ENCODE data around the gene TYW1B.
"Not testable (repeated sequence)": the region's sequence is repeated elsewhere in the genome, so short reads cannot be mapped to it uniquely, and the experiment has no call there.

Gene TYW1B

DNA sequence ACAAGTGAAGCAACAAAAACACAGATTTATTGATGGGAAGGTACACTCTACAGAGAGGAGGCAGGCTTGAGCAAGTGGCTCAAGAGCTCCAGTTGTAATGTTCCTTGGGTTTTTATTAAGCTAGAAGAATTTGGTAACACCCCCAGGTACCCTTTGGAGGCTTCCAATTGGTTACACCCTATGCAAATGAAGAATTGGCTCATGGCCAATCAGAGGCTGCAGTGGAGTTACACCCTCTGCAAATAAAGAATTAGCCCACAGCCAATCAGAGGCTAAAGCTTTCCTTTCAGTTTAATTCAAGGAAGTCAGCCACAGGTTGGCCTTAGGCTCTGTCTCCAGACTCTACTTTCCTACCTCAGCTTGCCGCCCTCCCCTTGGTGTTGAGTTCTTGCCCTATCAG is 10.3 kb downstream of the TYW1B start:
- H3K27ac ChIP-seq; DNase-seq (ENCODE audit: low read depth, low spot score): not testable (repeated sequence)

DNA sequence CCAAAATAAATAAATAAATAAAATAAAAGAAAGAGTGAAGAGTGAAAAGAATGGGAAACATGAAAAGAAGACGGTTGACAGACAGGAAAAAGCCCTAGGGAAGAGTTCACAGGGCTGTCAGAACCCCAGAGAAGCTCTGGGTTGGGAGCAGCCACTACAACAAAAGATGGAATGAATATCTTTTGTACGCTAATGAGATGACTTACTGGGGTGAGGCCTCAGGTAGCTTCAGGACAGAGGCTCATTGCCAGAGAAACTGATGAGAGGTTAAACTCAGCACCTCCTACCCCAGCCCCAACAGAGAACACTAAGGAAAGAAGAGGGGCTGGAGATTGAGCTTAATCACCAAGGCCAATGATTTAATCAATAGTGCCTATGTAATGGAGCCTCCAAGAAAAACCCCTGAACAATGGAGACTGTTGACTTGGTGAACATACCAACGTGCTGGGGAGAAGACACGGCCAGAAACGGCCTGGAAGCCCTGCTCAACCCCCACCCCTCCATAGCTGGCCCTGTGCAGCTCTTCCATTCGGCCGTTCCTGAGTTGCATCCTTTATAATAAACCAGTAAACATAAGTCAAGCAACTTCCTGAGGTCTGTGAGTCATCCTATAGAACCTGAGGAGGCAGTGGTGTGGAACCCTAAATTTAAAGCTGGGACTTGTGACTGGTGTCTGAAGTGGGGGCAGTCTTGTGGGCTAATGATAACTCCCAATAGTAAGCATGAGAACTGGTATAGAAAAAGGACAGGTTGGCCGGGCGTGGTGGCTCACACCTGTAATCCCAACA is 11.4 kb downstream of the TYW1B start:
- DNase-seq (ENCODE audit: low read depth, low spot score), result not testable (repeated sequence)
- H3K27ac ChIP-seq, result peak overlapping the region; percentile 17

DNA sequence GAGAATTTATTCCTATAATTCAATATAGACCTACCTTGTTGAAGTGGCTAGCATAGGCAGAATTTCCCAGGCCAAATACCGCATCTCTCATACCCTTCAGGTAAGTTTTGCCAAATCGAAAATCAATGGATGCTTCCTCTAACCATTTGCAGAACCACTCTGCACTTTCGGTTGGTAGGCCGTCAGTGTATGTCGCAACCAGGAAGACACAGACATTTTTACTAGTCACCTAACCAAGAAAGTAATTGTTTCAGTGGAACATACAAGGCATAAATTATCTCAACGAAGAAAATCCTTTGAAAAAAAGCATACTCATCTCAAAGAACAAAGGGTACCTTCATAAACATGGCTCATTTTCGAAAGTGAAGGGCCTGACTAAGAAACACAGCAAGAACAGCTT is 17.6 kb downstream of the TYW1B start:
- DNase-seq (ENCODE audit: low read depth, low spot score); H3K27ac ChIP-seq: not testable (repeated sequence)

DNA sequence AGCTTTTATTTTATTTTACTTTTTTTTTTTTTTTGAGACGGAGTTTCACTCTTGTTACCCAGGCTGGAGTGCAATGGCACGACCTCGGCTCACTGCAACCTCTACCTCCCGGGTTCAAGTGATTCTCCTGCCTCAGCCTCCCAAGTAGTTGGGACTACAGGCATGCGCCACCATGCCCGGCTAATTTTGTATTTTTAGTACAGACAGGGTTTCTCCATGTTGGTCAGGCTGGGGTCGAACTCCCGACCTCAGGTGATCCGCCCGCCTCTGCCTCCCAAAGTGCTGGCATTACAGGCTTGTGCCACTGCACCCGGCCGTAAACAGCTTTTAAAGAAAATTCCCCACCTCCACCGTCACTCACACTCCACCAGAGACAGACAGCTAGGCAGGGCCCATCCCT is 19.5 kb downstream of the TYW1B start:
- H3K27ac ChIP-seq; DNase-seq (ENCODE audit: low read depth, low spot score): not testable (repeated sequence)

DNA sequence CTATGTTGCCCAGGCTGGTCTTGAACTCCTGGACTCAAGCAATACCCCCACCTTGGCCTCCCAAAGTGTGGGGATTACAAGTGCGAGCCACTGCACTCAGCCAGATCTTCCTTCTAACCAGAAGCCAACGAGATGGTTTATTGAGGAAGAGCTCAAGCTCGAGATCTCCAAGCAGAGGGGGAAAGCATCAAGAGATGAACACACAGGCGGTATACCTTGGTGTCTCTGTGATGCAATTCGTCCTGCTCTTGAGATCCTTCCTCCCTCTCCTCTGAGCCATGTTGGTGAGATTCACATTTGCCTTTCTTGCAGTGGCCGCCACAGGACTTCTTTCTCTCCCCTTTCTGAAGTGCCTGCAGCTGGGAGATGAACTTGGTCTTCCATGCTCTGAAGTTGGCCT is 21.1 kb downstream of the TYW1B start:
- not testable (repeated sequence) for DNase-seq (ENCODE audit: low read depth, low spot score)

DNA sequence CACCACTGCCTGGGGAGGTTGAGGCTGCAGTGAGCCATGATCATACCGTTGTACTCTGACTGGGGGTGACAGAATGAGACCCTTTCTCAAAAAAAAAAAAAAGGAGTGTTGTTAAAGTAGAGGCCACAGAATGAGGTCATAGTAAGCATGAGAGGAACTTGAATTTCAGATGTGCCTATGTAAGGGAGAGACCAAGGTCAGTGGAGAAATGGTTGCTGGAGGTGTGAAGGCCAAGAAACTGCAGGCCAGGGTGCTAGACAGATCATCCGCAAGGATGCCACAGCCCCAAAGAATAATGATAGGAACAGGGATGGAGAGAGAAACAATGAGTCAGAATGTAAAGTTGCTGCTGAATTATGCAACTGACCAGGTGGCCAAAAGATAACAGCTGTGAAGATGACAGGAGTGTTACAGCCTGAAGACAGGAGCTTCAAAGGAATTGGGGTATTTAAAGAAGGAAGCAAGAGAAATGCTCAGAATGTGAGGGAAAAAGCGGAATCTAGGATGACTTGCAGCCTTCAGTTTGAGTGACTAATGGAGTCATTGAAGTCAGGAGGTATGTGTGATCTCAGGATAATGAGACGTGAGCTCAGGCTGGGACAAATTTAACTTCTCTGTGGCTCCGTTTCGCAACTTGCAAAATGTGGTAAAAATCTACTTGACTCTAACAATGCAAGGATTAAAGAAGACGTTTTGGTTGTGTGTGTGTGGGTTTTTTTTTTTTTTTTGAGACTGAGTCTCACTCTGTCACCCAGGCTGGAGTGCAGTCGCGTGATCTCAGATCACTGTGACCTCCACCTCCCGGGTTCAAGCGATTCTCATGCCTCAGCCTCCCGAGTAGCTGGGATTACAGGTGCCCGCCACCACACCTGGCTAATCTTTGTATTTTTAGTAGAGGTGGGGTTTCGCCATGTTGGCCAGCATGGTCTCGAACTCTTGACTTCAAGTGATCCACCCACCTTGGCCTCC is 22.2 kb downstream of the TYW1B start:
- no peak overlapping the region for H3K27ac ChIP-seq
- DNase-seq (ENCODE audit: low read depth, low spot score), result no peak

More for the DNA sequence above, 21.1 kb downstream of the TYW1B start:
- H3K27ac ChIP-seq, result not testable (repeated sequence)

DNA sequence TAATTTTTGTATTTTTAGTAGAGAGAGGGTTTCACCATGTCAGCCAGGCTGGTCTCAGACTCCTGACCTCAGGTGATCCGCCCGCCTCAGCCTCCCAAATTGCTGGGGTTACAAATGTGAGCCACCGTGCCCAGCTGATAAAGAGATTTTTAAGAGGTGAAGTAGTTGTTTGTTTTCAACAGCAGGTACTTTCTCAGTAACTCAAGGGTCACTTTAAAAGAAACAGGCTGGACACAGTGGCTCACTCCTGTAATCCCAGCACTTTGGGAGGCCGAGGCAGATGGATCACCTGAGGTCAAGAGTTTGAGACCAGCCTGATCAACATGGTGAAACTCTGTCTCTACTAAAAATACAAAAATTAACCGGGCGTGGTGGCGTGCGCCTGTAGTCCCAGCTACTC is 24.2 kb downstream of the TYW1B start:
- not testable (repeated sequence) for DNase-seq (ENCODE audit: low read depth, low spot score); H3K27ac ChIP-seq

DNA sequence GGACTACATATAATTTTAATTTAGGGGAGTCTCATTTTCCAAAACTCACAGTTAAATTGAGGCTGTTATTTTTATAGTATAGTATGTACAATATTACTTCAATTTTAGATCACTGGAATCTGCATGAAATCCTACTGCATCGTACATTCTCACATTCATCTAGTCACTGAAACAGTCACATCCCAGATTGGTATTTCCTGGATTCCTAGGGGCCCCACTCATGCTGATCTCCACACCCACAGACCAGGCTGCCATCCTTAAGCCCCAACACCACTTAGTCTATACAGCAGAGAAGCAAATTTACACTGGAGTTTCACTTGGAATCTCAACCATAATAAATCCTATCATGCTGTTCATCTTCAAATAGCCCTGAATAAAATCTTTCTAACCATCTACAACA is 26.4 kb downstream of the TYW1B start:
- DNase-seq (ENCODE audit: low read depth, low spot score), result not testable (repeated sequence)

DNA sequence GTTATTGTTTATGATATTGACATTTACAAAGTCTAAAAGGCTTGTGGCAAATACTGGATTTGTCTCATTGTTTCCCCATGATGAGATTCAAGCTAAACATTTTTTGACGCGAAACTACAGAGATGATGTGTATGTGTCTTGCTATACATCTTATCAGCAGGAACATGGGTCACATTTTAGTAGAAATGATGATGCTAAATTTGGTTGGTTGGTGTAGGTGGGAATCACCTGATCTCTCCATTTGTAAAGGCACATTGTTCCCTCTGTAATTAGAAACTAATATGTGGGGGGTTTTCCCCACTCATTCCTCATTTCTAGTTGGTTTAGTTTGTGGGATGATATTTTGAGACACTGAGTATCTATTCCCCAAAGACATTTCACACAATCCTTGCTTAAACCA is 32.6 kb downstream of the TYW1B start:
- not testable (repeated sequence) for DNase-seq (ENCODE audit: low read depth, low spot score); H3K27ac ChIP-seq

More for the DNA sequence above, 26.4 kb downstream of the TYW1B start:
- H3K27ac ChIP-seq, result peak overlapping the region; percentile 46

DNA sequence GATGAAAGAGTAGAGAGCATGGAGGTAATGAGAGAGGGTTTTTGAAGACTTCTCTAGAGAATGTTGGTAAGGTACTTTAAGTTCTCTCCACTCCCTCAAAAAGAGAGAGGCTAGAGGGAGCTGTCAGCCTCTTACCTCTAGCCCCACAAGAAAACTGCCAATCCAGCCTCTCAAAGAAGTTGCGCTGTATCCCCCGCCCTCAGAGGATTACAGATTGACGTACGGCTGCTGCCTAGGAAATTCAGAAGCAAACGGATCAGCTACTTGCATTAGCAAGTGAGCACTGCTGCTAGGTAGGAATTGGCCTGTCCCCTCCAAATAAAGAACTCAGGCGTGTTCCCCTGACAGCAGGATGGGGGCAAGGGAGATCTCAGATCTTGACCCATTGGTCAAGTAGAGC is 34.2 kb downstream of the TYW1B start:
- no peak for DNase-seq (ENCODE audit: low read depth, low spot score)
- no peak overlapping the region for H3K27ac ChIP-seq

DNA sequence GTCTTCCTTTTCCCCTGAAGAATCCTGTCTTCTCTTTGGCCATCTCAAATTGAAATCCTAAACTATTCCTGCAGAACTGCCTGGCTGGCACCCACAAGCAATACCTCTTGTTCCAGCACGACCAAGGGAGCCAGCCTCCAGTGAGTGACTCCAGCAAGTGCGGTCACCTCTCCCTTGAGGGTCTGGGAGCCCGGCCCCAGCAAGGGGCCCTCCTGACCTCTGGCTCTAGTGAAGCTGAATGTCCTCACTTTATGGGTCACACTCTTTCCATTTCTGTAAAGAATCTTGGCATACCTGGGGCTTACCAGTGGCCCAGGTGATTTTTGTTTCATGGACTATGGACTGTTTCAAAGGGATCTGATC is 37.3 kb downstream of the TYW1B start:
- not testable (repeated sequence) for DNase-seq (ENCODE audit: low read depth, low spot score); H3K27ac ChIP-seq

DNA sequence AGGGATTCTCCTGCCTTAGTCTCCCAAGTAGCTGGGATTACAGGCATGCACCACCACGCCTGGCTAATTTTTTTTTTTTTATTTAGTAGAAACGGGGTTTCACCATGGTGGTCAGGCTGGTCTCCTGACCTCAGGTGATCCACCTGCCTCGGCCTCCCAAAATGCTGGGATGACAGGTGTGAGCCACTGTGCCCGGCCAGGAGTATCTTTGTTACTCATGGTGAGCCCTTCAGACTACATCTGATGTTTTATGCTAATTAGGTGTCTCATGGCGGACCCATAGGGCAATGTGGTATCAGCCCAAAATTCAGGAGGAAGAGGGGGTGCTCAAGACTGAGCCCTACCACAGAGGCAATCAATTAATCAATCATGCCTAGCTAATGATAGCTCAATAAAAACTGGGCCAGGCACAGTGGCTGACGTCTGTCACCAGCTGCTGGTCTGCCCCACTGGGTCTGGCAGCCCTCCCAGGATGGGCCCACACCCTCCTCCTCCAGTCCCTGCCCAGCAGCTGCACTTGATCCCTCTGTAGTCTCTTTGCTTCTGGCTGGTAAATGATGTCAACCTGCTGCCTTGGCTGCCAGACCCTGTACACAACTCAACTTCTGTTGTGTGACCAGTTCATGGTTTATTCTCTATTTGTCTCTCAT is 37.8 kb downstream of the TYW1B start:
- not testable (repeated sequence) for DNase-seq (ENCODE audit: low read depth, low spot score); H3K27ac ChIP-seq

DNA sequence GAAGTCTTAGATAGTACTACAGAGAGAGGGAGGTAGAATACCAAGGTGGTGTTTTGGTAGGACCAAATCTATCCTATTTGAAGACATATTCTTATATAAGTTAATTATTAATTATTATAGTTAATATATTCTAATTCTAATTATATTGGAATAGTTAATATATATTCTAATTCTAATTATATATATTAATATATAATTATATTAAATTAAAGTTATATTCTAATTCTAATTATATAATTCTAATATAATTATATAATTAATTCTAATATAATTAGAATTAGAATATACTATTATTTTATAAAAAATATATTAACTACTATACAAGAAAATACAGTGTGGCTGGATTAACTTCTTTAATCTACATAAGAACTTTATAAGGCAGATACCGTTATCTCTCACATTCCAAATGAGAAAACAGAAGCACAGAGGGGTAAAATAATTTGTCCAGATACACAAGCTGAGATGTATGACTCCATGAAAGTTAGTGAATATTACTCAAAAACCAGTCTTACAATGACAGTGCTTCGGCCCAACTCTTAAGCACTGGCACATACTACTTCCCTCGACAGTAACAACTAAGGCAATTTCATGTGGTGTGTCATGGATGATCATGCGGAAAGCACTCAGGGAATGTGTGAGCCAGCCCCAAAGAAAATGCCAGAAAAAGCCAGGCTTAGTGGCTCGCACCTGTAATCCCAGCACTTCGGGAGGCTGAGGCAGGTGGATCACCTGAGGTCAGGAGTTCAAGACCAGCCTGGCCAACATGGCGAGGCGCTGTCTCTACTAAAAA is 42.6 kb downstream of the TYW1B start:
- no peak overlapping the region for H3K27ac ChIP-seq
- peak; percentile 0 for DNase-seq (ENCODE audit: low read depth, low spot score)

DNA sequence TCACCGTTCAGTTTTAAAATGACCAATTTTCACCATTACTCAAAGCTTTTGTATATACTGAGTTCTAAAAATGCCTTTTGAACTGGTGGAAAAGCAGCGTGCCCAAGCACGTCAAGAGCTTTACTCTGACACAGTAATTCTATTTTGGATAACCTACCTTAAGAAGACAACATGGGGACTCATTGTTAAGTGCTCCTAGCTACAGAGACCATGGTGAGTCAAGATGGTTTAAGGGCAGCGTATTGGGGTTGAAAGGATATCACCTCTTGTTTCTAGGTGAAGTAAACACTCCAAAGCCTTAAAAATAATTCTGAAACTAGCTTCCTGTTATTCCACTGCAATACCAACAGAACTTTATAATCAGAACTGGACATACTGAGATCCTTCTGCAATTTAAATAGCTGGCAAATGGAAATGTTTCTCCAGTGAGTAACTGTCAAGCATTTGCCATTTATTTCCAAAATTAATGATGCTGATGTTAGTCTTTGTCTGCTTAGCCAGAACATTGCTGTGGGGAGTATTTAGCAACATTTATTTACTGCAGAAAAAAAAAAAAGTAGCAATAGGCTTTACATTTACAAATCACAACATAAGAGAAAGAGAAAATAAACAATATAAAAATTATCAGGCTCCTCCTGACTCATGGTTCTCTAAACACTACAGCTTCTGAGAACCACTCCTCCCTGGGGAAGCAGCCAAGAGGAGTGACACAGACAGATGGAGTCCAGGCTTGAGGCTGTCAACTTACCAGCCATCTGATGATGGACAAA is 44.2 kb downstream of the TYW1B start:
- peak; percentile 37 for DNase-seq (ENCODE audit: low read depth, low spot score)

DNA sequence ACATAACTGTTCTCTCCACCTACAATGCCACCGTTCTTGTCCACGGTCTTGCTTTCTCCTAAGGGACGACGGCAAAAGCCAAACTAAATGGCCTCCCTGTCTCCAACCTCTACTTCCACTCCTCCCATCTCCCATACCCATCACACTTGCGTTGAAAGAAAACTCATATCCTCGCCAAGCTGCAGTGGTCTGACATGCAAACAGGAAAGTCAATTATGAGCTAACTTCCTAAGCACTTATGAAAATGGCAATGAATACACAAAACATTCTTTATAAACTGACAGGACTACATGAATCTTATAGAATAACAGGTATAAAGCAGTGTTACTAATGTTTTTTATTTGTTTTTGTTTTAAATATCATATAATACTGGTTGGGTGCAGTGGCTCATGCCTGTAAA is 46.4 kb downstream of the TYW1B start:
- DNase-seq (ENCODE audit: low read depth, low spot score), result no peak
- no peak overlapping the region for H3K27ac ChIP-seq

More for the DNA sequence above, 44.2 kb downstream of the TYW1B start:
- peak overlapping the region; percentile 41 for H3K27ac ChIP-seq

DNA sequence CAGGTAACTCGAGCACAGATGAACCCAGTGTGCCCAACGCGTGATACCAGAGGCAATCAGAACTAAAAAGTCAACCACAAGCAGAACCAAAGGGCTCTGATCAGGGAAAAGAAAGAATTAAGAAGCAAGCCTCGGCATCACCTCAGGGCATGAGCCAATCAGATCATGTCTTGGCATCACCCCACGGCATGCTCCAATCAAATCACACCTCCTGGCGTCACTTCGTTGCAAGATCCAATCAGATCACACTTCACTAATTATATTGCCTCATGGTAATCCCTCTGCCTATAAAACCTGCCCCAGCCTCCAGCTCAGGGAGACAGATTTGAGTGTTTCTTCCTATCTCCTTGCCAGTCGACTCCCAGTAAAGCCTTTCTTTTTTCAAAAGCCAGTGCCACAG is 46.8 kb downstream of the TYW1B start:
- no peak for DNase-seq (ENCODE audit: low read depth, low spot score)
- H3K27ac ChIP-seq, result no peak overlapping the region

DNA sequence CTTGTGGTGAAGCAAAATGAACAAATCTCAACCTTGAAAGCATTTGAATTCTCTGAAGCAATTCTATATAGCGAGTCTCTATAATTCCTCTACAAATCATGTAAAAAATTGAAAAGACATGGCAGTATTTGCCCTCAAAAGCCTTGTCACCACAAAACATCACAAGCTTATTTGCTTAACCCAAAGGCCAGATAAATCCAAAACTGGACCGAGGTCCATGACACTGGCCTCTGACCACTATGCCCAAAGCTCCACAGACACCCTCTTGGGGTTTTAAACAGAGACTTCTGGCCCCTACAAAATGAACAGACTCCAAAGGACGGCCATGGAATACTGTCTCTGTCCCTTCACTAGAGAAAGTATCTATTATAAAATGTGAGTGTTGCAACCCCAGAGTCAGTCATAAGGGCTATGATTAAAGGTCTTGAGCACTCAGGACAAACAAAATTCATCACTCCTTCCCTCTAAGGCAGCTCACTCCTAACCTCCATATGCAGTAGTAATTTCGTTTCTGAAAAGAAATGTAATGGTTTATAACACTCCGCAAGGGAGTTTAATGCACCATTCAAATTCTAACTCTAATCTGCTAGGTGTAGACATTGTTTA is 47.6 kb downstream of the TYW1B start:
- DNase-seq (ENCODE audit: low read depth, low spot score); H3K27ac ChIP-seq: not testable (repeated sequence)

DNA sequence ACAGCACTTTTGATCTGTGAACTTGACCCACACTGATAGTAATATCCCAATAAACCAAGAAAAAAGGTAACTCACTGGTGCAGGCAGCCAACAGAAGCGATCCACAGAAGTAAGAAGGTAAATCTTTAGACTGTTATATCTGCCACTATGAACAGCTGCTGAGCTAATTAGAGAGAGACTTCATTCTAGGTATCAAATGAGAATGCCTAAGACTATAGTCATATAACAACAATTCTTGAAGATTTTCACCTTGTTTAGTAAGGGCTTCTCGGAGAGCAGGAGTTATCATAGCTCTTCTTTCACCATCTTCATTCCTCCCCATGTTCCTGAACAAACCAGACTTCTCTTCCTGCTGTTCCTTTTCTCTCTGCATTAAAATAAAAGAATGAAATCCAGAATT is 50.8 kb downstream of the TYW1B start:
- not testable (repeated sequence) for H3K27ac ChIP-seq; DNase-seq (ENCODE audit: low read depth, low spot score)

DNA sequence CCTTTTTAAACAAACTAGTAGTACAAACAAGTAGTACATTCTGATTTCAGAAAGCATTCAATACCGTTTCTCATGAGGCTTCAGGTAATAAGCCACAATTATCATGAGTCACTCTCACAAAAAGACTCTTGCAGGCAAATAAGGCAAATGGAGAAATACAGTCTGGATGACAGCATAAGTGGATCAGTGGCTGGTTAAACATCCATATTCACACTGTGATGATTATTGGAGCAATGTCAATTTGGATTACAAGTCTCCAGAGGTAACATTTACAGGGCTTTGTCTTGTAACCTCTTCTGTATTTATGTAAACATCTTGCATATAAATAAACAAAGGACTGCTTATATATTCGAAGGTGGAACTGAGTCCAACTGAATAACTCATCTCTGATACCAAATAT is 55.4 kb downstream of the TYW1B start:
- DNase-seq (ENCODE audit: low read depth, low spot score), result peak; percentile 0
- H3K27ac ChIP-seq, result not testable (repeated sequence)

Measured in epithelial cell of prostate (primary cell).